Osteocyte (in vitro differentiated cells): ENCODE results near the gene DNAJC11. TPM values are rescaled to one million over a fixed set of nuclear protein-coding genes. Genes with fewer than 3 reads are reported as not detected.
"Not testable (repeated sequence)": the region's sequence is repeated elsewhere in the genome, so short reads cannot be mapped to it uniquely, and the experiment has no call there.

Experiments used
- DNase-seq: peaks from one replicate; pipeline ENCODE4 v3.0.0; 2021; ENCODE audit warnings: mixed read lengths; ENCODE audit not compliant: unreplicated experiment; ENCODE audit errors: extremely low spot score
- H3K27ac Mint-ChIP-seq: one replicate; pipeline ENCODE4 v1.8.0; 2021; ENCODE audit warnings: mild to moderate bottlenecking, mixed read lengths; ENCODE audit not compliant: unreplicated experiment
- H3K27me3 Mint-ChIP-seq: one replicate; pipeline ENCODE4 v1.8.0; 2021; ENCODE audit warnings: mixed read lengths; ENCODE audit not compliant: unreplicated experiment
- H3K36me3 Mint-ChIP-seq: one replicate; pipeline ENCODE4 v1.8.0; 2021; ENCODE audit warnings: mixed read lengths; ENCODE audit not compliant: unreplicated experiment
- H3K4me1 Mint-ChIP-seq: one replicate; pipeline ENCODE4 v1.8.0; 2021; ENCODE audit warnings: mixed read lengths; ENCODE audit not compliant: unreplicated experiment
- H3K4me3 Mint-ChIP-seq: one replicate; pipeline ENCODE4 v1.8.0; 2021; ENCODE audit warnings: mild to moderate bottlenecking, moderate library complexity, mixed read lengths; ENCODE audit not compliant: unreplicated experiment
- H3K9me3 Mint-ChIP-seq: one replicate; pipeline ENCODE4 v1.8.0; 2021; ENCODE audit warnings: mixed read lengths; ENCODE audit not compliant: unreplicated experiment
- CTCF ChIP-seq: fragments of 200-600 bp; sonication (generic); IDR thresholded peaks from 2 replicates; pipeline ENCODE4 v1.5.0; 2021; ENCODE audit warnings: antibody characterized with exemption, mild to moderate bottlenecking, moderate library complexity
- total RNA-seq: library from RNA; stranded (reverse); gene quantifications from 2 replicates; pipeline ENCODE4 v1.2.1, GENCODE V29; 2021

Gene DNAJC11
- total RNA-seq, 1 donor from 2014 or later = 52.9 TPM

GRCh38 chr1:6743189-6744101 is 41.8 kb upstream of the DNAJC11 start:
- peaks cover 16% of the 10 kb centered on the region for H3K27me3 Mint-ChIP-seq
- H3K36me3 Mint-ChIP-seq = no peaks in the 10 kb centered on the region
- no peak for TF ChIP-seq CTCF
- no peak for DNase-seq
- peak overlapping the region; percentile 43 for H3K27ac Mint-ChIP-seq
- H3K4me1 Mint-ChIP-seq = peaks cover 9% of the 10 kb centered on the region
- peaks cover 5% of the 10 kb centered on the region for H3K9me3 Mint-ChIP-seq
- H3K4me3 Mint-ChIP-seq = no peak overlapping the region

DNA sequence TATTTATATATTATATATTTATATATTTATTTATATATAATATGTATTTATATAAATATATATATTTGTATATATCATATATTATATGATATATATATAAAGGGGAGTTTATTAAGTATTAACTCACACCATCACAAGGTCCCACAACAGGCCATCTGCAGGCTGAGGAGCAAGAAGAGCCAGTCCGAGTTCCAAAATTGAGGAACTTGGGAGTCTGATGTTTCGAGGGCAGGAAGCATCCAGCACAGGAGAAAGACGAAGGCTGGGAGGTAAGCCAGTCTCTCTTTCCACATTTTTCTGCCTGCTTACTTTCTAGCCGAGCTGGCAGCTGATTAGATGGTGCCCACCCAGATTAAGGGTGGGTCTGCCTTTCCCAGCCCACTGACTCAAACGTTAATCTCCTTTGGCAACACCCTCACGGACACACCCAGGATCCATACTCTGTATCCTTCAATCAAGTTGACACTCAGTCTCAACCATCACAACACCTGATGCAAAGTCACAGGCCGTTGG is 41.1 kb upstream of the DNAJC11 start:
- not testable (repeated sequence) for H3K27ac Mint-ChIP-seq, H3K9me3 Mint-ChIP-seq, DNase-seq, H3K4me1 Mint-ChIP-seq, H3K36me3 Mint-ChIP-seq, H3K4me3 Mint-ChIP-seq
- H3K27me3 Mint-ChIP-seq = peaks cover 10% of the 10 kb centered on the region

- Mint-ChIP-seq H3K4me1 (peaks cover 9% of the 10 kb centered on the region), H3K4me3 (no peak overlapping the region), H3K27ac (no peak overlapping the region), H3K36me3 (no peaks in the 10 kb centered on the region), H3K27me3 (no peaks in the 10 kb centered on the region), H3K9me3 (peaks cover 5% of the 10 kb centered on the region)
- no peak for DNase-seq
- no peak for TF ChIP-seq CTCF
Observed at GRCh38 chr1:6738987-6739676, 37.5 kb upstream of the DNAJC11 start.

GRCh38 chr1:6732942-6733341 is 31.3 kb upstream of the DNAJC11 start:
- no peak overlapping the region for H3K27ac Mint-ChIP-seq

DNA sequence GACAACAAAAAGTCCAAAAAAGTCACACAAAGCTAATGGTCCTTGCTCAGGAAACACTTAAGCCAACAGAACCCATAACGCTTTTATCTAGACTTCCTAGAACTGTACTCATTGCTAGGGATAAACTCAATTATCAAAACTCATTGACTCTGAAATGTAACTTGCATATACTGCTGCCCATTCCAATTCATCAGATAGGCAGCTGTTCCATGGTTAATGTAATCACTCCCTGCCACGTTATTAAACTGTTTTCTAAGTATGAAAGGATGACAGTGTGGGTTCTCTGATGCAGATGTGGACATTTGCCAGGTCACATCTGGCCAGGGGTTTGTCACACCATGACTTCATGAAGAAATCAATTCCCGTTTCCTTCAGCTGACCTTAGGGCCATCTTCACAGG is 30.3 kb upstream of the DNAJC11 start:
- H3K36me3 Mint-ChIP-seq = no peaks in the 10 kb centered on the region
- H3K4me1 Mint-ChIP-seq = peaks cover 1% of the 10 kb centered on the region
- no peak for TF ChIP-seq CTCF
- H3K27ac Mint-ChIP-seq = no peak overlapping the region
- H3K27me3 Mint-ChIP-seq = no peaks in the 10 kb centered on the region
- no peaks in the 10 kb centered on the region for H3K9me3 Mint-ChIP-seq
- no peak for DNase-seq
- no peak overlapping the region for H3K4me3 Mint-ChIP-seq

More at GRCh38 chr1:6732942-6733341, 31.3 kb upstream of the DNAJC11 start:
- Mint-ChIP-seq H3K4me1 (no peaks in the 10 kb centered on the region), H3K9me3 (no peaks in the 10 kb centered on the region), H3K4me3 (no peak overlapping the region), H3K27me3 (no peaks in the 10 kb centered on the region), H3K36me3 (no peaks in the 10 kb centered on the region)
- TF ChIP-seq CTCF = no peak
- DNase-seq = no peak
